Limb (tissue), 2 donors: ENCODE measurements around the gene VPS13D.
"Not testable (repeated sequence)": the region's sequence is repeated elsewhere in the genome, so short reads cannot be mapped to it uniquely, and the experiment has no call there.

Experiments
- DNase-seq, 2 donors: peaks; one replicate each; pipeline ENCODE4 v3.0.0-alpha.2; 2016; ENCODE audit errors: extremely low spot score in 2 of 2

The VPS13D gene

DNA sequence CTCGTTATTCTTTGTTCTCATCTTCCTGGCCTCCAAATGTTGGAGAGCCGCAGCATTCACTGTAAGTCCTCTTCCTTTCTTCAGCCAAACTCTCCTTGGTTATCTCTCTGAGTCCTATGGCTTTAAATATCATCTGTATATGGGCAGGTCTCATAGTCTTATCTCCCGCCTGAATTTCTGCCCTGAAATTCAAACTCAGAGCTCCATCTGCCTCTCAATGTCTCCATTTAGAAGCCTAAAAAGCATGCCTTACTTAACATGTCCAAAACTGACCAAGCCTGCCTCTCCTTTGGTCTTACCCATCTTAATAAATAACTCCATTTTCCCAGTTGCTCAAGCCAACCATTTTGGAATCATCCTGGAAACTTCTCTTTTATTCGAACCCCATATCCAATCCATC, 307.5 kb downstream of the VPS13D start:
- no peak for DNase-seq

DNA sequence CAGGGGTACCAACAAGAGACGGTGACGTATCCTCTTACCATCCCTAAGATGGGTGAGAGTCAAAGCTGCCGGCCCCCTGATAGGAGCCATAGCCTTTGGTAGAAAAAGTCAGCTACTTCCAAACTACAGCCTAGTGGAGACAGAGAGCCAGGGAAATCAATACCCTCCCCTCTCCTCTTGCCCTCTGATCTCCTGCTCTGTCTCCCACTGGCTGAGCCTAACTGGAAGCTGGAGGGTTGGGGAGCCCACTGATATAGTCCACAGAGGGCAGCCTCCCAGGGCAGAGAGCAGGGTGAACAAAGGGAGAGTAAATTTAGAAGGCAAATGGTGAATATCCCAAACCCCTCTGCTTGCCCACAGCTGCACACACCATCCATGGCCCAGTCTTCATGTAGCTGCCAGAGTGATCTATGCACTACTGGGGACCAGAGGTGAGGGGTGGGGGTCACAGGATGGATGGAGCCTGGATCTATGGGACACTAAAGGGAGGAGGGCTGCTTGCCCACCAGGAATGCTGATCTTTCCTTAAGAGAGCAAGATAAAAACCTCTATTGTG, 308.2 kb downstream of the VPS13D start:
- DNase-seq = no peak

DNA sequence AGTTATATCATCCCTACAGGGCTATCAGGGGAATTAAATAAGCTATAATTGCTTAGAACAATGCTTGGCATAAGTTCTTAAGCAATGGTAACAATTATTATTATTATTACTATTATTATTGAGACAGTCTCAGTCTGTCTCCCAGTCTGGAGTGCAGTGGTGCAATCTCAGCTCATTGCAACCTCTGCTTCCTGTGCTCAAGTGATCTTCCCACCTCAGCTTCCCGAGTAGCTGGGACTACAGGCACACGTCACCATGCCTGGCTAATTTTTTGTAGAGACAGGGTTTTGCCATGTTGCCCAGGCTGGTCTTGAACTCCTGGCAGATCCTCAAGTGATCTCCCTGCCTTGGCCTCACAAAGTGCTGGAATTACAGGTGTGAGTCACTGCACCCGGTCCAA, 308.7 kb downstream of the VPS13D start:
- not testable (repeated sequence) for DNase-seq

DNA sequence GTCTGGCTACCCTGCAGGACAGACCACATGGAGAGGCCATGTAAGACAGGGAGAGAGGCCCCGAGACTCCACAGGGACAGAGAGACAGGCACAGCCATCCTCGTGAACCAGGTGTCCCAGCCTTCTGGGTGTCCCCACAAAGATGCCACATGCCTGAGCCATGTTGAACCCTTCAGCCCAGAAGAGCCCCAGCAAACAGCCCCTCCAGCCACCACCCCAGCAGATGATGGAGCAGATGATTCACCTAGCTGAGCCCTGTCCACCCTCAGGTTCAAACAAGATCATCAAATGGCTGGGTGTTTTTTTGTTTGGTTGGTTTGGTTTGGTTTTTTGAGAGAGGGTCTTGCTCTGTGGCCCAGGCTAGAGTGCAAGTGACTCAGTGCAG, 309.5 kb downstream of the VPS13D start:
- no peak for DNase-seq

DNA sequence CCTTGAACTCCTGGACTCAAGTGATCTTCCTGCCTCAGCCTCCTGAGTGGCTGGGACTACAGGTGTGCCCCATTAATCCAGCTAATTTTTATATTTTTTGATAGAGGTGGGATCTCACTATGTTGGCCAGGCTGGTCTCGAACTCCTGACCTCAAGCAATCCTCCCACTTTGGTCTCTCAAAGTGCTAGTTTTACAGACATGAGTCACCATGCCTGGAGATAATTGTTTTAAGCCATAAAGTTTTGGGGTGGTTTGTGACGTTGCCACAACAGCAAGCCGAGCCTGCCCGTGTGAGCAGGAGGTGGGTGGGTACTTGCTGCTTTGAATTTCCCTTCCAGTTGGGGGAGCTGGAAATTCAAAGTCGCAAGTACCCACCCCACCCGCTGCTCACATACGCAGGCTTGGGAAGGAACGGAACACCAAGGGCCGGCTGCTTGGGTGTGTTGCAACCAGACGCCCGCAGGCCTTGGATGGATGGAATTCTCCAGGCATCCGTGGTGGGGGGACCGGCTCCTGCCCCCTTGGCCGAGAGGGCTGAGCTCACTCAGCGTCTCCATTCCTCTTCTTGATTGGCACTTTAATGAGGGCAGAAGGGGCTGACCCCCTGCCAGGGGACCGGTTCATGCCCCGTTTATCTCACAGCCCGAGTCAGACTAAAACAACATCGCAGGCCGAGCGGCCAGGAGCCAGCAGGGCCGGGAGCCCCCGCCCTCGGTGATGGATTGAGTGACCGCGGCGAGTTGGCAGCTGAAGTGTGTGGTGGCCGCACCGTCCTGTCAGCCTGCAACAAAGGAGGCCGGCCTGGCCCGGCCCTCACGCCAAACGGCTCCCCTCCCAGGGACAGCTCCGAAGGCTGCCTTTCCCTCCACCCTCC, 310.1 kb downstream of the VPS13D start:
- DNase-seq = peak in 1 of 2 donors; percentile 76

DNA sequence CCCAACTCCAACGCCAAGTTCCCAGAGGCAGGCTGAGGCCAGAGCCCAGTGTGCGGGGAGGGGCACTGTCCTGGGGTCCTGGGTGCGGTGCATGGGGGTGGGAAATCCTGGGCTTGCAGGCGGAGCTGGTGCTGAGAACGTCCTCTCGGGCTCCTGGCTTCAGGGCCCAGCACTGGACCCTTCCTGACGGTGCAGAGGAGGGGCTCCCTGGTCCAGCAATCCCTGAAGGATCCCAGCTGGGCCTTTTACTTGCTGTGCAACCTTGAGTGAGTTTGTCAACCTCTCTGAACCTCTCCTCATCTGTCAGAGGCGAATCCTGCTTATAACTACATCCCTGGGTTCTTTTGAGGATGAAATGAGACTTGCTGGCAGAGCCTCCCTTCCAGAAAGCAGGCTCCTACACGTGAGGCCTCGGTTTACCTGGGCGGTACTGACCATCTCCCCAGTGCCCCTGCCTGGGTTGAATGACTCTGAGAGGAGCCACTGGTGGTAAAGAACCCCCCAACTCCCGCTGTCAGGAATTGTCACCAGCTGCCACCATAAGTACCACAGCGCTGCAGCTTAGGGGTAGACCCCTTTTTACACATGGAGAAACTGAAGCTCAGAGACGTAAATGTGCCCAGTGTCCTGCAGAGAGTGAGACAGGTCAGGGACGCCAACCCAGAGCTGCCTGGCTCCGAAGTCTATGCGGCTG, 310.9 kb downstream of the VPS13D start:
- DNase-seq = no peak

DNA sequence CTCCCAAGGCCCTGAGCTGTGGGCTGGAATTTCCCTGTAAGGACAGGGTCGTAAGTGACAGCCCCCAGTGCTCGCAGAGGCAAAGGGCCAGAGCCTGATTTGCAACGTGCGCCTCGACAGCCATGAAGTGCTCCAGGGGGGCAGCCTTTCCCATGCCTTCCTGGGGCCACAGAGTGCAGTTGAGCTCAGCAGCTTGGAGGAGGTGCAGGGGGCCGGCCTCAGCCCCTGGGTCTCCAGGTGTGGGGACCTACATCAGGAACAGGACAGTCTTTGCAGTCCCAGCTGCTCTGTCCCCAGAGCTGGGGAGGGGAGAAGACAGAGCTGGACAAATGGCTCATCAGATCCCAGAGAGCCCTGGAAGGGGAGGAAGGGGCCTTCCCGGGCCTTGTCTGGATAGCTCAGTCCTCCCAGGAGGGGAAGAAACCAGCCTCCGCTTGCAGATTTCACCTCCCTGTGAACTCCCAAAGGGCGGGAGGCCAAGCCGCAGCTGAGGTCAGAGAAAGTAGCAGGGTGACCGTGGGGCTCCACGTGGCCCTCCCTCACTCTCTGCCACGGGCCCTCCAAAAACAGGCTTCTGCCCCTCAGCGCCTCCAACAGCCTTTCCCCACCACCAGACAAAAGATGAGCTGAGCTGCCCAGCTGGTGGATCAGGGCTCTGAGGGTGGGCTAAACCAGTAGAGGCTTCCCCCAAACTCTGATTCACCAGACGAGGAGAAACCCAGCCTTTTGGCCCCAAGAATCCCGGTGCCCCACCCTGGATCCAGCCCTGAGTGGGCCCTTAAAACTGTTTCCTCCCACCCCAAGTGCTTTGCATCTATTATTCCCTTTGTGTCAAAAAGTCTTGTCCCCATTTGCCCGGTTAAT, 311.7 kb downstream of the VPS13D start:
- no peak for DNase-seq

DNA sequence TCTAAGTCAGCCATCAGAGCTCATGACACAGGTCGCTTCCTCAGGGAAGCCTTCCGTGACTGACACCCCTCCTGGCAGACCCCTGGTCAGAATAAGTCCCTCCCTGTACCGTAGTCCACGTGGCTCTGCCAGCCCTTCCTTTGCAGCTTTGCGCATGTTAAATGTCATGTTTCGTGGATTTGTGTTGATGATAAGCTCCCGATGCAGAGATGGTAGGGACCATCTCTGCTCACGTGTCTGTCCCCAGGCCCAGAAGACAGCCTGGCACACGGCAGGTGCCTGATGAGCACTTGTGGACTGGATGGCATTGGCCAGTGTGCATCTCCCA, 312.3 kb downstream of the VPS13D start:
- no peak for DNase-seq

DNA sequence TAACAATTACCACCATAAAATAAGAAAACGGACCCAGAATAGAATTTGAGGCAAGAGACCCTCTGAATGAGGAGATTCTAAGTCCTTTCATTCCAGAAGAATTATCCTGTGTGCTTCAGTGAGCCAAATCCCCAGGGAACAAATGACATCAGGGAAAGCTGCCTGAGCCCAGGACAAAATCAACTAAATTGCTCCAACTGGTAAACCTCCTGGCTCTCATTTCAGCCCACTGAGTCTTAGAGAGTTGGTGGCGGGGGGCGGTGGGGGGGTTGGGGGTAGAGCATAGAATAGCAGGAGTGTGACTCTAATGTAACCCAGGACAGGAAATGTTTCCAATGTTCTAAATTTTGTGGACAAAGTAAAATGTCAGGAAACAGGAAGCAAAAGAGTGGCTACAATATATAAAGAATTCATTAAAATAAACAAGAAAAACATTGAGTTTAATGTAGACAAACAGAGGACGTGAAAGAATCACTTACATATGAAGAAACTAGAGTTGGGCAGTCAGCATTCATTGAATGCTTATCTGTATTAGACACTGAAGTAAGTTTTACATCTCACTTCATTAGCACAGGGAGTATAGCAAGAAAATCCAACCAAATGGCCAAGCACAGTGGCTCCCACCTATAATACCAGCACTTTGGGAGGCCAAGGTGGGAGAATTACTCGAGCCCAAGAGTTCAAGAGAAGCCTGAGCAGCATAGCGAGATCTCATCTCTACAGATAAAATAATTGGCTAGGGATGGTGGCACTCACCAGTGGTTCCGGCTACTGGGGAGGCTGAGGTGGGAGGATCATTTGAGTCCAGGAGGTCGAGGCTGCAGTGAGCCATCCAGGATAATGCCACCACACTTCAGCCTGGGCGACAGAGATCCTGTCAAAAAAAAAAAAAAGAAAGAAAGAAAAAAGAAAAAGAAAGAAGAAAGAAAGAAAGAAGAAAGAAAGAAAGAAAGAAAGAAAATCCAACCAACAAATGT, 313.1 kb downstream of the VPS13D start:
- no peak for DNase-seq

DNA sequence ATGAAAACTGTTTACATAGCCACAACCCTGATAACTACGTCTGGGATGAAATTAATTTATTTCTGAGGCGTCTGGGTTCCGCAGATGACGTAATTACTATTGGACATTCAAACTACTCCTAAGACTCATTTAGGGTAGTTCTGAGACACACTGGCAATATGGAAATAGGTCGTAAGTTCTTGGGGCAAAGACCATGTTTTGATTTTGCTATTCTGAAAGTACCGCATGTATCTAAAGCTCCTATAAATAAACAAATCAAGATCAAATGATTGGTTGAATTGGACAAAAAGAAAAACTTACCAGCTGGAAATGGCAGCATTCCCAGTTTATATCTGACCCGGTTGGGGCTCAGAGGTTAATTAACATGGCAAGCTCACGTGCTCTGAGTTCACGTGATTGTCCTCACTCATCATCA, 313.9 kb downstream of the VPS13D start:
- no peak for DNase-seq

DNA sequence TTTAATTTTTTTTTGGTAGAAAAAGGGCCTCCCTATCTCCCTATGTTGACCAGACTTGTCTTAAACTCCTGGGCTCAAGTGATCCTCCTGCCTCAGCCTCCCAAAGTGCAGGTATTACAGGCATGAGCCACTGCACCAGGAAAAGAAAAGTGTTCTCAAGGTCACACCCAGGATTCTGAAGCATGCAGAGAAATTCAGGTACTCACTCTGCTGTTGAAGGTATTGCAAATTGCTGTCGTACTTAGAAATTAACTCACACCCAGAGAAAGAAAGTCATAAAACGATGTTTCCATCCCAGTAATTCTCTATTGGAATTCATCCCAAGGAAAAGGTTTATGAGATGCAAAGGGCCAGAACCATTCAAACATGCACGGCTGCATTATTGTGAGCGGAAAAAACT, 314.5 kb downstream of the VPS13D start:
- no peak for DNase-seq

DNA sequence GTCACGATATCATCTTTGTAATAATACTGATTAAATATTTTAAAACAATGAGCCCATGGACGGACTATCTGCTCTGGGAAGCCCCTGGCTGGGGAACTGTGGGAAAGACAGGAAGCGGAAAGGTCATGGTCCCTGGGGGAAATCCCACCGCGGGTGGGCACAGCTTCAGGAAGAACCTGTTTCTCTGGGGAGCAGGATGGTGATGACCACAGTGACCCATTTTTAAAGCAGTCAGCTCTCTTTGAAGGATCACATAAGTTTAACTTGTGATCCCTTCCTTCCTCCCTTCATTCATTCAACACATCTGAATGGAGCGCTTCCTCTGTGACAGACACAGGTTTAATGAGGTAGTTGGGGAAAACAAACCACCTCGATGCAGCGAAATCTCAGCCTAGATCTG, 315.2 kb downstream of the VPS13D start:
- DNase-seq = no peak

DNA sequence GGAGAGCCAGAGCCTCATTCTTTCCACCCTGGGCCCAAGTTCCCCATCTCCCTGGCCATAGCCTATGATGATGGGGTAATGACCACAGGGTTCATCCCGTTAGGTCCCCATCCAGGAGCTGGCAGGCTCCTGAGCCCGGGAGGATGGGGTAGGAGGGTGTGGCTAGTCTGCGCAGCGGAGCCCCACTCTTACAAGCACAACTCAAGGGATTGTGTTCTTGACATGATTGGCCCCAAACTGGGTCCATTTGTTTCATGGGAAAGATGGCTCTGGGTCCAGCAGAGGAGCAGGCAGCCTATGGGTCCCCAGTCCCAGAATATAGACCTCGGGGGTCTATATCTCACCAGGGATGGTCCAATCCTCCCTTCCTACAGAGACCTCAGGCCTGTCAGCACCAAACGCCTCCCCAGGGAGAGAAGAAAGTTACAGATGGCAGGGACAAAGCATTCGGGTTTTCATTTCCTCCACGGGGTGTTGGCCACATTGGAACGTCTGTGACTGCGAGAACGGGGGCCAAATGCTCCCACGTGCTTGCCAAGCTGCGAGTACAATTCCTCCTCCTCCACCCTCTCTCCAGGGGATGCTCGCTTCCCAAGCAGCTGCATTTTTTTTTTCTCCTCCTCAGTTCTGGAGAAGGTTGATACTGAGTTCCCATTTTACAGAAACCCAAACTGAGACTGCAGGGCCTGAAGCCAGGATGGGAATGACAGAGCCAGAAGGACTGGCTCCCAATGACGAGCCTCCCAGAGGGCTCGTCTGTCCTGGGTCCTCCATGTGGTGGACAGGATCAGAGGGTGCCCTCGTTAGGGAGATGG, 317.1 kb downstream of the VPS13D start:
- DNase-seq = no peak

DNA sequence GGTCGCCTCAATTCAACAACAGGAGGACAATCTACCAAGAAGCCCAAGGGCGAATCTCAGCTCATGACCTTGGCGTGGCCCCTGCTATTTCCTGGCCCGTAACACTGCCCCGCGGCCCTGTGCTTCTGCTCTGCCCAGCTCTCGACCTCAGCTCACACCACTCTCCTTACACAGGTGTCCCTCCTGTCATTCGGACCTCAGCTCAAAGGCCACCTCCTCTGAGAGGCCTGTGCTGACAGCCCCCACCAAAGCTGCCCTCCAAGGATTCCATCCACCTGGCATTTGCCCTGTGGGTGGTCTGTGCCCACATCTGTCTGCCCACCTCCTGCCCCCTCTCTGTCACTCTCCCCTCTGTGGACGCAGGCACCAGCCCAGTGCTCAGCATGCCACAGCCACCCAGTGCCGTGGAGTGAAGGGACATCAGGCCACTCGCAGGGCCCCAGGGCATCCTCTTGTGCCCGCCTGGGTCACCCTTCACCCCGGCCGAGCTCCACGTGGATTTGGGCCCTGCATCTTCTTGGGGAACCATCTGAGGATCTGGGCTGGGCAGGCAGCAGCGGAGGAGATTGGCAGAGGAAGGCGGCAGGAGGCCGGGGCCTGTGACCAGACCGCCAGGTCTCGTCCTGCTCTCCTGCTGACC, 317.9 kb downstream of the VPS13D start:
- no peak for DNase-seq

DNA sequence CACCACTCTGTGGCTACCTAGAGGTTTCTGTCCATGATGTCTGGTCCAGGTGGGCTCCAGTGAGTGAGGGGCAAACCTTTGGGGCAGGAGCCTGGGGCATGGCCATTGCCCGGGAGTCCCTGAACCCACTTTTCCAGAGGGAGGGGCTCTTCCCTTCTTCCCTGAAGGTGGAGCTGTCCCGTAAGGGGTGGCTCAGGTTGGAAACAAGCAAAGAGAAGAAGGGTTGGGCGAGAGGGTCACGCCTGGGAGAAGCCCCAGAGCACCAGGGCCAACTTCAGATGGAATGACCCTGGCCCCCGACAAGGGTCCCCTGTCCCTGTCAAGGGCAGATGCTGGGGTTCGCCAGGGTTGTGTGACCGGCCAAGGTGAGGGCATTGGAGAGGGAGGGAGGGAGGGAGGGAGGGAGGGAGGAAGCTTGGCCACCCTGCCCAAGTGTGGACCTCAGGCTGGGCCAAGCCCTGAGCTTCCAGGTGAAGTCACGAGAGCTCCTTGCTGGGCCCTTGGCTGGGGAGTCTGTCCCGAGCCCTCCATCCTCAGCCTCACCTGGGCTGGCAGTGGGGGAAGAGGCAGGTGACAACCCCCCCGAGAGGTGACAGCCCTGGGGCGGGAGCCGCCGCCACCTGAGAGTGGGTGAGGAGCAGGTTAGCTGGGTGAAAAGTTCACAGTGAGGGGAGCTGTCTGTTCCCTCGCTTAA, 318.6 kb downstream of the VPS13D start:
- DNase-seq = no peak

DNA sequence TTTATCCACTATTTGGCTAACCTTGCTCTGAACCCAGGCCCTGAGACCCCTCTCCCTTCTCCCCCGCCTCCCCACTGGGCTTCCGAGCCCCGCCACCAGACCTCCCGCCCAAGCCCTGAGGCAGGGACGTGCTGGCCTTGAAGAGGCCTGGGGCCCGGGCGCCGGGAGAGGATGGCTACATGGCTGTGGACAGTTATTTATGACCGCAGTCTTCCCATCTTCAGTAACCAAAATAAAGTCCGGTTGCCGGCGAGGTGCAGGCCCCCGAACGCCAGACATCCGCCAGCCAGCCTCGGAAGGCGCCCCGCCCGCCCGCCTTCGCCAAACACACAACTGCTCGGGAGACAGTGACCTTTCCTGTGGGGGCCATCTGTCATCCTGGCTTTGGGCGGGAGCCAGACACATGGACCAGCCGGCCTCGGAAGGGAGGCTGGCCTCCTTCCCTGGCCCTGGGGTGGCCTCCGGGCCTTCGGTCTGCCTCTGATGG, 319.2 kb downstream of the VPS13D start:
- DNase-seq = peak in 1 of 2 donors; percentile 68

DNA sequence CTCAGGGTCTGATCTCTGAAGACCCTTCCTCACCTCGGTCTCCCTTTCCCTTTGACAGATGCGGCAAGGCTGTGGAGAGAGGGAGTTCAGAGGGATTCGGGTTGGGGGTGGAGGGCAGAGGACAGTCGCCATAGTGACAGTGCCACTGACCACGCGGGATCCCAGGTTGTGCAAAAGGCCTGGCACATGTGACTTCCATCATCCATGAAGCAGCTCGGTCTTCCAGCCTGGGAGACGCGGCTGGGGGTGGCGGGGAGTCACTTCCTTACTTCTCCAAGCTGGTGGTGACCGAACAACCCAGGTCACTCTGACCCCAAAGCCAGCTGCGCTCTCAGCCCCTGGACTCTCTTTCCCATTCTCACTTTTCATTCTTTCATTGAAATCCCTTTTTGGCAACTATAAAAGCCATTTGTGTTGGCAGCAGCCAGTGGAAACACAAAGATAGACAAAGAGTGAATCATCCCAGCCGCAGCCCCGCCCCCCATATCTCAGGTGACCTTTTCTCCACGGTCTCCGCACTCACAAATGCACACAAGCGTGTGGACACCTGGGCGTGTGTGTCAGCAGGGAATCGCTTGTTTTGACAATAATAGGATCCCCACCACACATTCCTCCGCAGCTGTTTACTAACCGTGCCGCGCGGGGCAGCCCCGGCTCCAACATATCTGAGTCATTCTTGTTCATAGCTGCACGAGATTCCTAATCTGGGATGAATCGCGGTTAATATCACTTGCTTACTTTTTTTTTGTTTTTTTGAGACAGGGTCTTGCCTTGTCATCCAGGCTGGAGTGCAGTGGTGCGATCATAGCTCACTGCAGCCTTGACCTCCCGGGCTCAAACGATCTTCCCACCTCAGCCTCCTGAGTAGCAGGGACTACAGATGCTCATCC, 319.9 kb downstream of the VPS13D start:
- DNase-seq = peak; percentile 53 to 58
